NB4 (cell line): Measurements from ENCODE around the gene PRR3.

Source experiments
- DNase-seq: peaks from one replicate; pipeline ENCODE4 v3.0.0; 2010; ENCODE audit warnings: low read depth
- H3K4me3 ChIP-seq: one replicate; pipeline ENCODE4 v1.5.1; 2011; ENCODE audit warnings: mild to moderate bottlenecking, low read depth, low read length, moderate library complexity
- MYC ChIP-seq: IDR thresholded peaks from 2 replicates; pipeline ENCODE4 v1.6.1; 2011; ENCODE audit warnings: low read depth, low read length
- POLR2A ChIP-seq: IDR thresholded peaks from 2 replicates; pipeline ENCODE4 v1.6.1; 2011; ENCODE audit warnings: mild to moderate bottlenecking; ENCODE audit not compliant: insufficient read length; ENCODE audit errors: extremely low read depth
- TF ChIP-seq, protein P1 (sequence below): IDR thresholded peaks from one replicate; pipeline ENCODE4 v1.5.1; 2012; ENCODE audit warnings: low read depth, low read length
- TF ChIP-seq, protein P2 (sequence below): IDR thresholded peaks from 2 replicates; pipeline ENCODE4 v1.6.1; 2011; ENCODE audit warnings: low read depth, low read length

PRR3 gene

GRCh38 chr6:30603961-30604360 lies 46.9 kb downstream of the PRR3 start:
- no peak for DNase-seq
- TF ChIP-seq MYC (no peak), POLR2A (no peak)
- TF ChIP-seq, protein P1, sequence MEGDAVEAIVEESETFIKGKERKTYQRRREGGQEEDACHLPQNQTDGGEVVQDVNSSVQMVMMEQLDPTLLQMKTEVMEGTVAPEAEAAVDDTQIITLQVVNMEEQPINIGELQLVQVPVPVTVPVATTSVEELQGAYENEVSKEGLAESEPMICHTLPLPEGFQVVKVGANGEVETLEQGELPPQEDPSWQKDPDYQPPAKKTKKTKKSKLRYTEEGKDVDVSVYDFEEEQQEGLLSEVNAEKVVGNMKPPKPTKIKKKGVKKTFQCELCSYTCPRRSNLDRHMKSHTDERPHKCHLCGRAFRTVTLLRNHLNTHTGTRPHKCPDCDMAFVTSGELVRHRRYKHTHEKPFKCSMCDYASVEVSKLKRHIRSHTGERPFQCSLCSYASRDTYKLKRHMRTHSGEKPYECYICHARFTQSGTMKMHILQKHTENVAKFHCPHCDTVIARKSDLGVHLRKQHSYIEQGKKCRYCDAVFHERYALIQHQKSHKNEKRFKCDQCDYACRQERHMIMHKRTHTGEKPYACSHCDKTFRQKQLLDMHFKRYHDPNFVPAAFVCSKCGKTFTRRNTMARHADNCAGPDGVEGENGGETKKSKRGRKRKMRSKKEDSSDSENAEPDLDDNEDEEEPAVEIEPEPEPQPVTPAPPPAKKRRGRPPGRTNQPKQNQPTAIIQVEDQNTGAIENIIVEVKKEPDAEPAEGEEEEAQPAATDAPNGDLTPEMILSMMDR: no peak
- TF ChIP-seq, protein P2, sequence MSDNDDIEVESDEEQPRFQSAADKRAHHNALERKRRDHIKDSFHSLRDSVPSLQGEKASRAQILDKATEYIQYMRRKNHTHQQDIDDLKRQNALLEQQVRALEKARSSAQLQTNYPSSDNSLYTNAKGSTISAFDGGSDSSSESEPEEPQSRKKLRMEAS: no peak
- H3K4me3 ChIP-seq: no peak overlapping the region

DNA sequence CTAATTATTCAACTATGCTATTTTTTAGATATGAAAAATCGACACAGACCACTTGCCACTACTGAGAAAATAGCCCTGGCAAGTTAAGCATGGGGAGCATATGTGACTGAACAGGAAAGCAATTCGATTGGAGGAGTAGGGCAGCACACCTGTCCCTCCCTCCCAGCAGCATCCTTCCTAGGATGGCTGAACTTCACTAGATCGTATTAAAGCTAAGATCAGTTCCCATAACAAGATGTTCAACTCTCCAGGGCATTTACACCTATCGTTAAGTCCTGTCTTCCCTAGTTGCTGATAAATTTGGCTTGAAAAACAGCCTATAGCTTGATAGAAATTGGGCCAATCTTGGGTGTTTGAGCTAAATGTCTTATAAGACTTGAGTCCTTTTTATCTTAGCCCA lies 53.0 kb downstream of the PRR3 start:
- no peak for DNase-seq
- TF ChIP-seq, protein P2: no peak
- TF ChIP-seq, protein P1: no peak
- TF ChIP-seq POLR2A (no peak), MYC (no peak)
- no peak overlapping the region for H3K4me3 ChIP-seq

- DNase-seq: no peak
- no peak overlapping the region for H3K4me3 ChIP-seq
- TF ChIP-seq MYC: no peak
- TF ChIP-seq, protein P1: no peak
- TF ChIP-seq, protein P2: no peak
- no peak for TF ChIP-seq POLR2A
Observed at GRCh38 chr6:30611150-30611855, 54.2 kb downstream of the PRR3 start.

GRCh38 chr6:30611856-30612194 lies 54.7 kb downstream of the PRR3 start:
- DNase-seq: no peak
- no peak overlapping the region for H3K4me3 ChIP-seq
- TF ChIP-seq, protein P1: no peak
- TF ChIP-seq POLR2A: peak; percentile 14

- TF ChIP-seq, protein P1: peak; percentile 32
- TF ChIP-seq POLR2A (no peak), MYC (no peak)
- DNase-seq: peak; percentile 41
- H3K4me3 ChIP-seq: no peak overlapping the region
Observed at GRCh38 chr6:30612213-30612612, 55.1 kb downstream of the PRR3 start.

- no peak overlapping the region for H3K4me3 ChIP-seq
- no peak for DNase-seq
- TF ChIP-seq, protein P1: no peak
- no peak for TF ChIP-seq POLR2A
- TF ChIP-seq MYC: no peak
- TF ChIP-seq, protein P2: no peak
Observed at GRCh38 chr6:30612687-30613248, 55.7 kb downstream of the PRR3 start.
